Stimulated activated CD8-positive, alpha-beta memory T cell treated with anti-CD3 and anti-CD28 coated beads, Interleukin-4, amount 100 ng/mL, for 4 hours (primary cell): ENCODE measurements around the gene ABCC12.
"Not testable (repeated sequence)": the region's sequence is repeated elsewhere in the genome, so short reads cannot be mapped to it uniquely, and the experiment has no call there.

Source experiments
- DNase-seq, 2 donors: peaks; one replicate each; pipeline ENCODE4 v3.0.0-alpha.2; 2020; ENCODE audit warnings: low read depth in 2 of 2, low spot score in 1 of 2

The ABCC12 gene

GRCh38 chr16:48155926-48156789 lies at the start of gene ABCC12:
TSS of gene ABCC12 (minus strand) at chr16:48155993. CDS start at chr16:48146424, 9,569 bp downstream.
- no peak for DNase-seq

GRCh38 chr16:48204825-48205151 lies 49.0 kb upstream of the ABCC12 start:
- DNase-seq: no peak

- no peak for DNase-seq
These were observed 48.4 kb upstream of the ABCC12 start for GRCh38 chr16:48203974-48204824.

GRCh38 chr16:48201515-48202201 lies 45.9 kb upstream of the ABCC12 start:
- DNase-seq: no peak

- no peak for DNase-seq
These were observed 41.5 kb upstream of the ABCC12 start for GRCh38 chr16:48197294-48197693.

GRCh38 chr16:48194828-48195556 lies 39.2 kb upstream of the ABCC12 start:
- no peak for DNase-seq

- no peak for DNase-seq
These were observed 38.1 kb upstream of the ABCC12 start for GRCh38 chr16:48193846-48194245.

GRCh38 chr16:48188449-48189102 lies 32.8 kb upstream of the ABCC12 start:
- DNase-seq: no peak

GRCh38 chr16:48187779-48188178 lies 32.0 kb upstream of the ABCC12 start:
- no peak for DNase-seq

GRCh38 chr16:48184681-48185080 lies 28.9 kb upstream of the ABCC12 start:
- DNase-seq: no peak

GRCh38 chr16:48182979-48183537 lies 27.3 kb upstream of the ABCC12 start:
- DNase-seq: no peak

- not testable (repeated sequence) for DNase-seq
These were observed 26.1 kb upstream of the ABCC12 start for GRCh38 chr16:48181746-48182520.

GRCh38 chr16:48180868-48181480 lies 25.2 kb upstream of the ABCC12 start:
- no peak for DNase-seq

GRCh38 chr16:48176635-48177408 lies 21.0 kb upstream of the ABCC12 start:
- no peak for DNase-seq

GRCh38 chr16:48173889-48174288 lies 18.1 kb upstream of the ABCC12 start:
- no peak for DNase-seq

GRCh38 chr16:48172682-48173081 lies 16.9 kb upstream of the ABCC12 start:
- no peak for DNase-seq

GRCh38 chr16:48169896-48170295 lies 14.1 kb upstream of the ABCC12 start:
- no peak for DNase-seq

- no peak for DNase-seq
These were observed 12.3 kb upstream of the ABCC12 start for GRCh38 chr16:48168075-48168474.
